ENCODE results near the gene MBTPS1. TPM values are rescaled to one million over a fixed set of nuclear protein-coding genes. Genes with fewer than 3 reads are reported as not detected.

Gene MBTPS1
- total and polyA plus RNA-seq, 2 experiments from 2014 or later: 18.1 to 49.3 TPM

DNA sequence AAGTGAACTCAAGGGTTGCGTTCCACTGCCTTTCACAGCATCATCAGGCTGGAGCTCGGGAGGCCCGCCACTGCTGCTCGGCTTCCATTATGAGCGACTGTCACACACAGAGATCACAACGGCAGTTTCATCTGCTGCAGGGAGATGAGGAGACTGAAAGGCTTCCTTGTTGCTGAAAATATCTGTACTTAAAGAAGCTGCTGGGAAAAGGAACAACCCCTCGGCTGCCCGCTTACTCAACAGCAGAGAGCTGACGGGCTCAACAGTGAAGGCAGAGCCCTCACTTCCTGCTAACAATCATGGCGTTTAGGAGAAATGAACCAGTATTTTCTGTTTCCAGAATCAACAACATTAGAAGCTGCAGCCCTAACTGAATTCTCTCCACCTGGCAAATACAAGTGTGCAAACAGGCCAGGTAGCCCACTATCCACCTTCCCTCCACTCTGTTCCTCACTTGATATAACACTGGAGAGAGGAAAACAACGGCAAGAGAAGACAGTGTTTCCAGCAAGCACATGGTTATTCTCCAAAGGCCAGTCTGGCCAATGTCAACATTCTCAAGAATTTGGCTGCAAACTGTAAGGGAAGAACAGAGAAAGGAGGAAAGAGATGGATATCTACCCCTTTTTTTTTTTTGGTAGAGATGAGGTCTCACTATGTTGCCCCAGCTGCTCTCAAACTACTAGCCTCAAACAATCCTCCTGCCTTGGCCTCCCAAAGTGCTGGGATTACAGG lies 33.7 kb downstream of the MBTPS1 start:
- Histone ChIP-seq H3F3A (replicated peaks; ENCODE audit: low read depth) (no peaks in the 10 kb centered on the region), H3K9me2 (ENCODE audit: insufficient read depth) (no peaks in the 10 kb centered on the region), H3K27ac (ENCODE audit: low read depth) (no peak overlapping the region), H3K36me3 (ENCODE audit: insufficient read depth) (peaks cover 22% of the 10 kb centered on the region), H2AFZ (no peak overlapping the region), H3K4me1 (ENCODE audit: insufficient read depth) (no peaks in the 10 kb centered on the region), H3K4me2 (no peak overlapping the region), H3K27me3 (ENCODE audit: insufficient read depth) (no peaks in the 10 kb centered on the region), H4K20me1 (replicated peaks; ENCODE audit: insufficient read depth) (peaks cover 9% of the 10 kb centered on the region), H3K79me2 (replicated peaks; ENCODE audit: insufficient read depth) (no peaks in the 10 kb centered on the region), H3K4me3 (no peak overlapping the region)
- Mint-ChIP-seq H3K4me1 (no peaks in the 10 kb centered on the region), H3K9me3 (no peaks in the 10 kb centered on the region), H3K27ac (no peak overlapping the region), H3K4me3 (no peak overlapping the region), H3K27me3 (ENCODE audit: insufficient read depth, low read depth, poor library complexity) (peaks cover 1% of the 10 kb centered on the region), H3K36me3 (ENCODE audit: low read depth) (peaks cover 43% of the 10 kb centered on the region)
- ATAC-seq (no peak), DNase-seq (ENCODE audit: low spot score) (no peak)
- TF ChIP-seq ZNF331 (CRISPR knock-in tag; IDR thresholded peaks at IDR 0.05; ENCODE audit: low read depth) (no peak), EZH2phosphoT487 (IDR thresholded peaks at IDR 0.05; ENCODE audit: unreplicated experiment) (no peak), POLR2AphosphoS5 (IDR thresholded peaks at IDR 0.05; ENCODE audit: low read depth) (no peak), CREB1 (CRISPR knock-in tag; IDR thresholded peaks at IDR 0.05; ENCODE audit: low read depth) (no peak), ETS1 (IDR thresholded peaks at IDR 0.05) (no peak), STAT1 (IDR thresholded peaks at IDR 0.05; ENCODE audit: unreplicated experiment) (no peak), NANOG (IDR thresholded peaks at IDR 0.05; ENCODE audit: borderline replicate concordance) (no peak), ZNF114 (CRISPR knock-in tag; IDR thresholded peaks at IDR 0.05) (no peak), JUNB (IDR thresholded peaks at IDR 0.05; ENCODE audit: unreplicated experiment) (no peak), EZH2 (IDR thresholded peaks at IDR 0.05; ENCODE audit: low read depth, unreplicated experiment) (no peak), CTCF (conservative IDR thresholded peaks at IDR 0.05; ENCODE audit: low read depth in 2 of 2) (no peak), ZNF462 (CRISPR knock-in tag; IDR thresholded peaks at IDR 0.05) (no peak)
- TF ChIP-seq, protein P1, sequence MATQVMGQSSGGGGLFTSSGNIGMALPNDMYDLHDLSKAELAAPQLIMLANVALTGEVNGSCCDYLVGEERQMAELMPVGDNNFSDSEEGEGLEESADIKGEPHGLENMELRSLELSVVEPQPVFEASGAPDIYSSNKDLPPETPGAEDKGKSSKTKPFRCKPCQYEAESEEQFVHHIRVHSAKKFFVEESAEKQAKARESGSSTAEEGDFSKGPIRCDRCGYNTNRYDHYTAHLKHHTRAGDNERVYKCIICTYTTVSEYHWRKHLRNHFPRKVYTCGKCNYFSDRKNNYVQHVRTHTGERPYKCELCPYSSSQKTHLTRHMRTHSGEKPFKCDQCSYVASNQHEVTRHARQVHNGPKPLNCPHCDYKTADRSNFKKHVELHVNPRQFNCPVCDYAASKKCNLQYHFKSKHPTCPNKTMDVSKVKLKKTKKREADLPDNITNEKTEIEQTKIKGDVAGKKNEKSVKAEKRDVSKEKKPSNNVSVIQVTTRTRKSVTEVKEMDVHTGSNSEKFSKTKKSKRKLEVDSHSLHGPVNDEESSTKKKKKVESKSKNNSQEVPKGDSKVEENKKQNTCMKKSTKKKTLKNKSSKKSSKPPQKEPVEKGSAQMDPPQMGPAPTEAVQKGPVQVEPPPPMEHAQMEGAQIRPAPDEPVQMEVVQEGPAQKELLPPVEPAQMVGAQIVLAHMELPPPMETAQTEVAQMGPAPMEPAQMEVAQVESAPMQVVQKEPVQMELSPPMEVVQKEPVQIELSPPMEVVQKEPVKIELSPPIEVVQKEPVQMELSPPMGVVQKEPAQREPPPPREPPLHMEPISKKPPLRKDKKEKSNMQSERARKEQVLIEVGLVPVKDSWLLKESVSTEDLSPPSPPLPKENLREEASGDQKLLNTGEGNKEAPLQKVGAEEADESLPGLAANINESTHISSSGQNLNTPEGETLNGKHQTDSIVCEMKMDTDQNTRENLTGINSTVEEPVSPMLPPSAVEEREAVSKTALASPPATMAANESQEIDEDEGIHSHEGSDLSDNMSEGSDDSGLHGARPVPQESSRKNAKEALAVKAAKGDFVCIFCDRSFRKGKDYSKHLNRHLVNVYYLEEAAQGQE (IDR thresholded peaks at IDR 0.05; ENCODE audit: unreplicated experiment): no peak

Measured in GM23338 (cell line).